Activated CD8-positive, alpha-beta T cell treated with anti-CD3 and anti-CD28 coated beads for 36 hours (primary cell): ENCODE results near the gene ZNF74. TPM values are rescaled to one million over a fixed set of nuclear protein-coding genes. Genes with fewer than 3 reads are reported as not detected.

Experiments used
- ATAC-seq: fragments of 200-7000 bp; cut with Tn5 transposase; one replicate; pipeline ENCODE4 v1.10.0; 2021; ENCODE audit warnings: mild to moderate bottlenecking, moderate library complexity
- CTCF ChIA-PET: fragments of 350-600 bp; sonication (Branson Sonifier 250); formaldehyde crosslinking; loops from one replicate; lab custom pipeline; 2021; ENCODE audit warnings: antibody characterized with exemption; lab: Charles Lee
- POLR2A ChIA-PET: fragments of 350-600 bp; sonication (Branson Sonifier 250); formaldehyde crosslinking; loops from one replicate; lab custom pipeline; 2021; ENCODE audit warnings: antibody characterized with exemption; lab: Charles Lee
- DNase-seq: peaks from one replicate; pipeline ENCODE4 v3.0.0-alpha.2; 2020
- H3K27ac Mint-ChIP-seq: one replicate; pipeline ENCODE4 v1.8.0; 2021; ENCODE audit warnings: mild to moderate bottlenecking, mixed read lengths
- H3K27me3 Mint-ChIP-seq: one replicate; pipeline ENCODE4 v1.8.0; 2021; ENCODE audit warnings: mixed read lengths
- H3K36me3 Mint-ChIP-seq: one replicate; pipeline ENCODE4 v1.8.0; 2021; ENCODE audit warnings: low read depth, mixed read lengths
- H3K4me1 Mint-ChIP-seq: one replicate; pipeline ENCODE4 v1.8.0; 2021; ENCODE audit warnings: low read depth, mixed read lengths
- H3K4me3 Mint-ChIP-seq: one replicate; pipeline ENCODE4 v1.8.0; 2021; ENCODE audit warnings: mild to moderate bottlenecking, moderate library complexity, mixed read lengths
- H3K9me3 Mint-ChIP-seq: one replicate; pipeline ENCODE4 v1.8.0; 2021; ENCODE audit warnings: mixed read lengths
- intact Hi-C: fragments of 100-400 bp; cut with micrococcal nuclease; formaldehyde crosslinking; loops from one replicate; pipeline ENCODE4 v1.10.0; 2022
- total RNA-seq, 2 experiments: library from RNA; stranded (reverse); gene quantifications; one replicate each; pipeline ENCODE4 v1.2.3, GENCODE V29; 2021
- TF ChIP-seq, protein P1 (sequence below): fragments of 200-600 bp; IDR thresholded peaks from one replicate; pipeline ENCODE4 v1.8.0; 2022; ENCODE audit warnings: antibody characterized with exemption, mild to moderate bottlenecking

ZNF74 gene
- total RNA-seq, 2 experiments from 2014 or later, result 11.8 to 13.4 TPM

- Mint-ChIP-seq H3K9me3 (no peaks in the 10 kb centered on the region), H3K4me3 (no peak overlapping the region), H3K36me3 (peaks cover 12% of the 10 kb centered on the region), H3K27me3 (no peaks in the 10 kb centered on the region), H3K4me1 (peaks cover 8% of the 10 kb centered on the region), H3K27ac (no peak overlapping the region)
- TF ChIP-seq, protein P1, sequence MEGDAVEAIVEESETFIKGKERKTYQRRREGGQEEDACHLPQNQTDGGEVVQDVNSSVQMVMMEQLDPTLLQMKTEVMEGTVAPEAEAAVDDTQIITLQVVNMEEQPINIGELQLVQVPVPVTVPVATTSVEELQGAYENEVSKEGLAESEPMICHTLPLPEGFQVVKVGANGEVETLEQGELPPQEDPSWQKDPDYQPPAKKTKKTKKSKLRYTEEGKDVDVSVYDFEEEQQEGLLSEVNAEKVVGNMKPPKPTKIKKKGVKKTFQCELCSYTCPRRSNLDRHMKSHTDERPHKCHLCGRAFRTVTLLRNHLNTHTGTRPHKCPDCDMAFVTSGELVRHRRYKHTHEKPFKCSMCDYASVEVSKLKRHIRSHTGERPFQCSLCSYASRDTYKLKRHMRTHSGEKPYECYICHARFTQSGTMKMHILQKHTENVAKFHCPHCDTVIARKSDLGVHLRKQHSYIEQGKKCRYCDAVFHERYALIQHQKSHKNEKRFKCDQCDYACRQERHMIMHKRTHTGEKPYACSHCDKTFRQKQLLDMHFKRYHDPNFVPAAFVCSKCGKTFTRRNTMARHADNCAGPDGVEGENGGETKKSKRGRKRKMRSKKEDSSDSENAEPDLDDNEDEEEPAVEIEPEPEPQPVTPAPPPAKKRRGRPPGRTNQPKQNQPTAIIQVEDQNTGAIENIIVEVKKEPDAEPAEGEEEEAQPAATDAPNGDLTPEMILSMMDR, result no peak
- intact Hi-C loops, result no loop called here
- CTCF ChIA-PET, result interaction anchor here (1.1 to 1.5 kb wide), 4 partner anchors 15 to 338 kb away, joined by 3 read pairs; no protein-coding TSS in a partner anchor
- ATAC-seq (no peak), DNase-seq (no peak)
- POLR2A ChIA-PET, result interaction anchor here (1.0 to 1.2 kb wide), 2 partner anchors 9 to 20 kb away, joined by 3 to 5 read pairs; no protein-coding TSS in a partner anchor
Observed at GRCh38 chr22:20403779-20404140, 9.8 kb downstream of the ZNF74 start.

- Mint-ChIP-seq H3K36me3 (peaks cover 9% of the 10 kb centered on the region), H3K9me3 (no peaks in the 10 kb centered on the region), H3K4me1 (peaks cover 5% of the 10 kb centered on the region), H3K27me3 (no peaks in the 10 kb centered on the region), H3K4me3 (no peak overlapping the region), H3K27ac (no peak overlapping the region)
- DNase-seq (no peak), ATAC-seq (no peak)
- TF ChIP-seq, protein P1, result no peak
- intact Hi-C loops, result no loop called here
- ChIA-PET CTCF (interaction anchor here (1.3 kb wide), 1 partner anchor 337 kb away, joined by 3 read pairs; no protein-coding TSS in a partner anchor), POLR2A (no interaction called here)
Observed at GRCh38 chr22:20404881-20405280, 10.9 kb downstream of the ZNF74 start.

GRCh38 chr22:20405291-20405930 lies 11.5 kb downstream of the ZNF74 start:
- no peak overlapping the region for H3K27ac Mint-ChIP-seq
- intact Hi-C loops, result no loop called here

DNA sequence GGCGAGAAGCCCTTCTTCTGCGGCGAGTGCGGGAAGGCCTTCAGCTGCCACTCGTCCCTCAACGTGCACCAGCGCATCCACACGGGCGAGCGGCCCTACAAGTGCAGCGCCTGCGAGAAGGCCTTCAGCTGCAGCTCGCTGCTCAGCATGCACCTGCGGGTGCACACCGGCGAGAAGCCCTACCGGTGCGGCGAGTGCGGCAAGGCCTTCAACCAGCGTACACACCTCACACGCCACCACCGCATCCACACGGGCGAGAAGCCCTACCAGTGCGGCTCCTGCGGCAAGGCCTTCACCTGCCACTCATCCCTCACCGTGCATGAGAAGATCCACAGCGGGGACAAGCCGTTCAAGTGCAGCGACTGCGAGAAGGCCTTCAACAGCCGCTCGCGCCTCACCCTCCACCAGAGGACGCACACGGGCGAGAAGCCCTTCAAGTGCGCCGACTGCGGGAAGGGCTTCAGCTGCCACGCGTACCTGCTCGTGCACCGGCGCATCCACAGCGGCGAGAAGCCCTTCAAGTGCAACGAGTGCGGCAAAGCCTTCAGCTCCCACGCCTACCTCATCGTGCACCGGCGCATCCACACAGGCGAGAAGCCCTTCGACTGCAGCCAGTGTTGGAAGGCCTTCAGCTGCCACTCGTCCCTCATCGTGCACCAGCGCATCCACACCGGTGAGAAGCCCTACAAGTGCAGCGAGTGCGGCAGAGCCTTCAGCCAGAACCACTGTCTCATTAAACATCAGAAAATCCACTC lies 12.2 kb downstream of the ZNF74 start:
- Mint-ChIP-seq H3K27ac (no peak overlapping the region), H3K27me3 (no peaks in the 10 kb centered on the region), H3K36me3 (peaks cover 9% of the 10 kb centered on the region), H3K4me1 (peaks cover 5% of the 10 kb centered on the region), H3K9me3 (no peaks in the 10 kb centered on the region), H3K4me3 (no peak overlapping the region)
- ChIA-PET CTCF (no interaction called here), POLR2A (no interaction called here)
- DNase-seq (no peak), ATAC-seq (no peak)
- TF ChIP-seq, protein P1, result no peak
- intact Hi-C loops, result no loop called here

More at GRCh38 chr22:20405291-20405930, 11.5 kb downstream of the ZNF74 start:
- Mint-ChIP-seq H3K27me3 (no peaks in the 10 kb centered on the region), H3K4me1 (peaks cover 5% of the 10 kb centered on the region), H3K36me3 (peaks cover 9% of the 10 kb centered on the region), H3K9me3 (no peaks in the 10 kb centered on the region), H3K4me3 (no peak overlapping the region)
- ATAC-seq (no peak), DNase-seq (no peak)
- ChIA-PET CTCF (no interaction called here), POLR2A (no interaction called here)
- TF ChIP-seq, protein P1, result no peak
